GM21381 (cell line): ENCODE results near the gene PPP1R16B.

Source experiments
- ATAC-seq: cut with Tn5 transposase; IDR thresholded peaks from one replicate; pipeline ENCODE4 v1.9.1; 2021; ENCODE audit warnings: mild to moderate bottlenecking, moderate library complexity; ENCODE audit not compliant: unreplicated experiment

PPP1R16B gene

GRCh38 chr20:38825901-38826625 is 20.6 kb downstream of the PPP1R16B start:
- no peak for ATAC-seq

- ATAC-seq, result no peak
Measured at GRCh38 chr20:38827770-38828281, 22.3 kb downstream of the PPP1R16B start.

- no peak for ATAC-seq
Measured at GRCh38 chr20:38828514-38829295, 23.2 kb downstream of the PPP1R16B start.

GRCh38 chr20:38829296-38829875 is 23.9 kb downstream of the PPP1R16B start:
- ATAC-seq, result no peak

GRCh38 chr20:38830356-38830755 is 24.9 kb downstream of the PPP1R16B start:
- no peak for ATAC-seq

- ATAC-seq, result no peak
Measured at GRCh38 chr20:38831049-38831691, 25.7 kb downstream of the PPP1R16B start.

- no peak for ATAC-seq
Measured at GRCh38 chr20:38831995-38832620, 26.6 kb downstream of the PPP1R16B start.

GRCh38 chr20:38833154-38833856 is 27.8 kb downstream of the PPP1R16B start:
- ATAC-seq, result no peak

- ATAC-seq, result no peak
Measured at GRCh38 chr20:38833857-38834164, 28.3 kb downstream of the PPP1R16B start.

GRCh38 chr20:38834868-38835267 is 29.4 kb downstream of the PPP1R16B start:
- ATAC-seq, result no peak

GRCh38 chr20:38835792-38836191 is 30.3 kb downstream of the PPP1R16B start:
- no peak for ATAC-seq

GRCh38 chr20:38836991-38837390 is 31.5 kb downstream of the PPP1R16B start:
- no peak for ATAC-seq

GRCh38 chr20:38838326-38838725 is 32.8 kb downstream of the PPP1R16B start:
- no peak for ATAC-seq

- no peak for ATAC-seq
Measured at GRCh38 chr20:38839563-38839962, 34.1 kb downstream of the PPP1R16B start.

- ATAC-seq, result no peak
Measured at GRCh38 chr20:38840053-38840893, 34.8 kb downstream of the PPP1R16B start.

GRCh38 chr20:38840894-38841470 is 35.5 kb downstream of the PPP1R16B start:
- no peak for ATAC-seq

GRCh38 chr20:38841570-38841969 is 36.1 kb downstream of the PPP1R16B start:
- no peak for ATAC-seq

GRCh38 chr20:38842026-38842425 is 36.5 kb downstream of the PPP1R16B start:
- ATAC-seq, result peak; percentile 38

- ATAC-seq, result peak; percentile 91
Measured at GRCh38 chr20:38842558-38842981, 37.1 kb downstream of the PPP1R16B start.
